T-helper 2 cell treated with Interferon-gamma antibody and Interleukin-4, amounts not matched to agents 5 μg/mL and 100 μg/mL, for 36 hours (primary cell): ENCODE measurements around the gene CSTB.

Experiments
- DNase-seq: peaks from one replicate; pipeline ENCODE4 v3.0.0; 2021; ENCODE audit warnings: low spot score
- H3K27ac Mint-ChIP-seq: one replicate; pipeline ENCODE4 v1.8.0; 2021; ENCODE audit warnings: mild to moderate bottlenecking, mixed read lengths
- H3K27me3 Mint-ChIP-seq: one replicate; pipeline ENCODE4 v1.8.0; 2021; ENCODE audit warnings: low read depth, mixed read lengths
- H3K36me3 Mint-ChIP-seq: one replicate; pipeline ENCODE4 v1.8.0; 2021; ENCODE audit warnings: low read depth, mixed read lengths
- H3K4me1 Mint-ChIP-seq: one replicate; pipeline ENCODE4 v1.8.0; 2021; ENCODE audit warnings: low read depth, mixed read lengths
- H3K4me3 Mint-ChIP-seq: one replicate; pipeline ENCODE4 v1.8.0; 2022; ENCODE audit warnings: mild to moderate bottlenecking, moderate library complexity, mixed read lengths
- H3K9me3 Mint-ChIP-seq: one replicate; pipeline ENCODE4 v1.8.0; 2021; ENCODE audit warnings: mixed read lengths

The CSTB gene

GRCh38 chr21:43803558-43804300, 27.6 kb upstream of the CSTB start:
- Mint-ChIP-seq H3K27ac (no peak overlapping the region), H3K36me3 (peaks cover 14% of the 10 kb centered on the region), H3K27me3 (no peaks in the 10 kb centered on the region), H3K4me1 (peaks cover 2% of the 10 kb centered on the region), H3K9me3 (no peaks in the 10 kb centered on the region), H3K4me3 (no peak overlapping the region)
- no peak for DNase-seq

- no peak overlapping the region for H3K27ac Mint-ChIP-seq
- no peaks in the 10 kb centered on the region for H3K27me3 Mint-ChIP-seq
- peaks cover 2% of the 10 kb centered on the region for H3K4me1 Mint-ChIP-seq
- H3K4me3 Mint-ChIP-seq, result no peak overlapping the region
- H3K36me3 Mint-ChIP-seq, result peaks cover 19% of the 10 kb centered on the region
- DNase-seq, result no peak
- no peaks in the 10 kb centered on the region for H3K9me3 Mint-ChIP-seq
Measured at GRCh38 chr21:43802713-43803313, 26.7 kb upstream of the CSTB start.

DNA sequence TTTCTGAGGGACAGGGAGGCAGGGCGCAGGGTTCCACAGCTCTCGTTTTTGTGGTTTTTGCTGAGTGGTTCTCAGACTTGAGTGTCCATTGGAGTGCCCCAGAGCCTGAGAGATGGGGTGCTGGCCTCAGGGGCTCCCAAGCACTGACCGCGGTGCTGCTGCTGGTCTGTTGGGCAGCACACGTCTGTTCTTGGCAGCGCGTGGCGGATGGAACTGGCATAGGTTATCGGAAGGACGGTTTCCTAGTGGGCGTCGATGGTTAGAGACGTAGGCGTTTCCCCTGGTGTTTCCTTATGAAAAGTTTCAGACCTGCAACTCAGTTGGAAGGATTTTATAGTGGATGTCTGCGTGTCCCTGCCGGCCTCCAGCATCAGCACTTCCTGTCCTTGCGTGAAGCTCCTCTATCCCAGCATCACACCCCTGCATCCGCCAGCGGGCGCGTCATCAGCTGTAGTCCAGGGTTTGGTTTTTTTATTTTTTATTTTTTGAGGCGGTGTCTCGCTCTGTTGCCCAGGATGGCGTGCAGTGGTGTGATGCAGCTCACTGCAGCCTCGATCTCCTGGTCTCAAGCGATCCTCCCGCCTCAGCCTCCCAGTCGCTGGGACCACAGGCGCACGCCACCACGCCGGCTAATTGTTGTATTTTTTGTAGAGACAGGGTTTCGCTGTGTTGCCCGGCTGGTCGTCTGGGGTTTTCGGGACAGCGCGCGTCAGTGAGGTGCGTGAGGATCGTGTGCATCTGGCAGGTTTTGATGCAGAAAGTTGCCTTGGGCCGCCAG, 25.1 kb upstream of the CSTB start:
- Mint-ChIP-seq H3K9me3 (no peaks in the 10 kb centered on the region), H3K4me1 (no peaks in the 10 kb centered on the region), H3K4me3 (no peak overlapping the region), H3K27me3 (no peaks in the 10 kb centered on the region), H3K36me3 (peaks cover 31% of the 10 kb centered on the region), H3K27ac (no peak overlapping the region)
- DNase-seq, result no peak

DNA sequence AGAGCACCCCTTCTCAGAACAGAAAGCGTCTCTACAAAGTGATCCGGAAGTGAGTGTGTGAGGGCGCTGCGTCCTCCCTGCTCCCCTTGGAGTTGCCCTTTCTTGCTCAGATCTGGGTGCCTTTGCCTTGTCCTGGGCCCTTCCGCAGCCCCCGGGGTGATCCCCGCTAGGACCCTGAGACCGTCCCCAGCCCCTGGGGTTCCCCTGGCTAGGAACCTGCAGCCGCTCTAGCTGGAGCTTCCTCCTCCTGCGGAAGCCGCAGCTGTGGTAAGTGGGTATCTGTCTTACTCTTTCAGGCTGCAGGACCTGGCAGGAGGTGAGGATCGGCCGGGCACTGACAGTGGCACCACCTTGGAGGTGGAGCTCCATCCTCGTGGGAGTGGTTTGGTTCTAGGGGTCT, 24.5 kb upstream of the CSTB start:
- Mint-ChIP-seq H3K27ac (no peak overlapping the region), H3K4me3 (no peak overlapping the region), H3K36me3 (peaks cover 34% of the 10 kb centered on the region), H3K27me3 (no peaks in the 10 kb centered on the region), H3K9me3 (no peaks in the 10 kb centered on the region), H3K4me1 (no peaks in the 10 kb centered on the region)
- DNase-seq, result no peak

DNA sequence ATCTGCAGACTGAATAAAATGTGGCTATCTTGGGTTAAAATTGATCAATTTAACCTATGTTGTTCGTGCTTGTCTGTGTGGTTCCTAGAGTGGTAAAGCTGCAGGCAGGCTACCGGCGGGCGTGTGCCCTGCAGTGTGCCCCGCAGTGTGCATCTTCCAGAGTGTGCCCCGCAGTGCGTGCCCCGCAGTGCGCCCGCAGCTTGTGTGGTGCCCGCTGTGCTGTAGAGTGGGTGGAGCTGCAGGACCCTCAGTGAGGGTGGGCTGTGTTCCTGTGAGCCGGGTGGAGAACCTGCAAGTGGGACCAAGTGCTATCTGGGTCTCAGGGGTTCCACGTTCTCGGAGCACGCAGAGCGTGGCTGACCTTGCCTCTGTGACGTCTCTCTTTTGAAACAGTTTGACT, 24.0 kb upstream of the CSTB start:
- Mint-ChIP-seq H3K27ac (no peak overlapping the region), H3K4me3 (no peak overlapping the region), H3K36me3 (peaks cover 38% of the 10 kb centered on the region), H3K4me1 (no peaks in the 10 kb centered on the region), H3K27me3 (no peaks in the 10 kb centered on the region), H3K9me3 (no peaks in the 10 kb centered on the region)
- DNase-seq, result no peak

GRCh38 chr21:43799301-43799840, 23.3 kb upstream of the CSTB start:
- H3K4me3 Mint-ChIP-seq, result no peak overlapping the region
- no peak overlapping the region for H3K27ac Mint-ChIP-seq
- H3K9me3 Mint-ChIP-seq, result no peaks in the 10 kb centered on the region
- DNase-seq, result no peak
- H3K27me3 Mint-ChIP-seq, result no peaks in the 10 kb centered on the region
- H3K36me3 Mint-ChIP-seq, result peaks cover 41% of the 10 kb centered on the region
- H3K4me1 Mint-ChIP-seq, result no peaks in the 10 kb centered on the region

GRCh38 chr21:43797925-43798715, 22.0 kb upstream of the CSTB start:
- Mint-ChIP-seq H3K9me3 (no peaks in the 10 kb centered on the region), H3K27ac (no peak overlapping the region), H3K36me3 (peaks cover 46% of the 10 kb centered on the region), H3K4me3 (no peak overlapping the region), H3K27me3 (no peaks in the 10 kb centered on the region), H3K4me1 (no peaks in the 10 kb centered on the region)
- DNase-seq, result no peak

GRCh38 chr21:43797415-43797814, 21.3 kb upstream of the CSTB start:
- no peaks in the 10 kb centered on the region for H3K9me3 Mint-ChIP-seq
- no peak overlapping the region for H3K27ac Mint-ChIP-seq
- DNase-seq, result no peak
- no peaks in the 10 kb centered on the region for H3K27me3 Mint-ChIP-seq
- H3K4me3 Mint-ChIP-seq, result no peak overlapping the region
- H3K36me3 Mint-ChIP-seq, result peaks cover 50% of the 10 kb centered on the region
- no peaks in the 10 kb centered on the region for H3K4me1 Mint-ChIP-seq

- no peaks in the 10 kb centered on the region for H3K27me3 Mint-ChIP-seq
Measured at GRCh38 chr21:43794857-43795256, 18.7 kb upstream of the CSTB start.

GRCh38 chr21:43794311-43794710, 18.2 kb upstream of the CSTB start:
- no peak overlapping the region for H3K27ac Mint-ChIP-seq
- no peaks in the 10 kb centered on the region for H3K27me3 Mint-ChIP-seq
- peaks cover 53% of the 10 kb centered on the region for H3K36me3 Mint-ChIP-seq
- no peak overlapping the region for H3K4me3 Mint-ChIP-seq
- H3K4me1 Mint-ChIP-seq, result peaks cover 10% of the 10 kb centered on the region
- H3K9me3 Mint-ChIP-seq, result no peaks in the 10 kb centered on the region
- DNase-seq, result no peak

More at GRCh38 chr21:43794857-43795256, 18.7 kb upstream of the CSTB start:
- Mint-ChIP-seq H3K4me3 (no peak overlapping the region), H3K27ac (no peak overlapping the region), H3K9me3 (no peaks in the 10 kb centered on the region), H3K4me1 (peaks cover 10% of the 10 kb centered on the region), H3K36me3 (peaks cover 54% of the 10 kb centered on the region)
- no peak for DNase-seq

DNA sequence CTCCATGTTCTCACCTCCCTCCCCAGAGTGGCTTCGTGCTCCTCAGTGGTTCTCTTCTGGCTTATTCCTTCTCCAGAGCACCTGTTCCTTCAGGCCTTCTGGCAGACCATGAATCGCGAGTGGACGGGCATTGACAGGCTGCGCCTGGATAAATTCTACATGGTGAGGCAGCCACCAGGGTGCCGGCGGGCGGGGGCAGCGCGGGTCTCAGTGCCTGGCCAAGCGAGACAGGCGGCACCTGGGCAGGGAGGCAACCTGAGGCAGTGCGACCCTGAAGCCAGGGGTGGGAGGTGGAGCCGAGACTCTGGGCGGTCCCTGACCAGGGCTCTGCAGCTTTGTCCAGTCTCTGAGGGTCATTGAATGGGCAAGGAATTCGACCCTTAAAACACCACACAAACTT, 17.1 kb upstream of the CSTB start:
- H3K4me1 Mint-ChIP-seq, result peaks cover 10% of the 10 kb centered on the region
- H3K4me3 Mint-ChIP-seq, result no peak overlapping the region
- no peak for DNase-seq
- H3K27me3 Mint-ChIP-seq, result no peaks in the 10 kb centered on the region
- peaks cover 48% of the 10 kb centered on the region for H3K36me3 Mint-ChIP-seq
- H3K27ac Mint-ChIP-seq, result no peak overlapping the region
- no peaks in the 10 kb centered on the region for H3K9me3 Mint-ChIP-seq

GRCh38 chr21:43792406-43792805, 16.3 kb upstream of the CSTB start:
- no peak overlapping the region for H3K27ac Mint-ChIP-seq
- peaks cover 44% of the 10 kb centered on the region for H3K36me3 Mint-ChIP-seq
- H3K9me3 Mint-ChIP-seq, result no peaks in the 10 kb centered on the region
- no peak overlapping the region for H3K4me3 Mint-ChIP-seq
- H3K27me3 Mint-ChIP-seq, result no peaks in the 10 kb centered on the region
- peaks cover 10% of the 10 kb centered on the region for H3K4me1 Mint-ChIP-seq
- no peak for DNase-seq

- H3K4me1 Mint-ChIP-seq, result peaks cover 10% of the 10 kb centered on the region
- peak overlapping the region; percentile 91 for H3K27ac Mint-ChIP-seq
- DNase-seq, result no peak
- H3K36me3 Mint-ChIP-seq, result peaks cover 27% of the 10 kb centered on the region
- no peaks in the 10 kb centered on the region for H3K27me3 Mint-ChIP-seq
- H3K4me3 Mint-ChIP-seq, result peak overlapping the region; percentile 92
- no peaks in the 10 kb centered on the region for H3K9me3 Mint-ChIP-seq
Measured at GRCh38 chr21:43790010-43790524, 14.0 kb upstream of the CSTB start.
